GM20000 (cell line): ENCODE results near the gene DNAJB9.
A peak's percentile ranks its signal among the peaks of the same experiment; 100 is the strongest.

ENCODE experiments used
- DNase-seq: peaks from one replicate; pipeline ENCODE4 v3.0.0; 2012; ENCODE audit warnings: low spot score
- CTCF ChIP-seq: IDR thresholded peaks from 2 replicates; pipeline ENCODE4 v1.5.1; 2012; ENCODE audit warnings: mild to moderate bottlenecking, control low read depth; ENCODE audit errors: extremely low read depth, missing control alignments

Gene DNAJB9

GRCh38 chr7:108598914-108599580, 29.4 kb downstream of the DNAJB9 start:
- no peak for TF ChIP-seq CTCF
- no peak for DNase-seq

- TF ChIP-seq CTCF, result no peak
- no peak for DNase-seq
Observed at GRCh38 chr7:108600399-108600798, 30.7 kb downstream of the DNAJB9 start.

GRCh38 chr7:108603656-108604306, 34.1 kb downstream of the DNAJB9 start:
- no peak for TF ChIP-seq CTCF
- DNase-seq, result no peak

GRCh38 chr7:108604307-108605077, 34.8 kb downstream of the DNAJB9 start:
- TF ChIP-seq CTCF, result no peak
- DNase-seq, result no peak

- no peak for TF ChIP-seq CTCF
- DNase-seq, result peak; percentile 9
Observed at GRCh38 chr7:108605559-108606201, 36.0 kb downstream of the DNAJB9 start.

GRCh38 chr7:108609643-108610042, 40.0 kb downstream of the DNAJB9 start:
- DNase-seq, result no peak
- TF ChIP-seq CTCF, result no peak
